ENCODE measurements around the gene ADGRB3.

GRCh38 chr6:68642977-68643376, 7.9 kb downstream of the ADGRB3 start:
- no peak for TF ChIP-seq EZH2 (optimal IDR thresholded peaks at IDR 0.05; ENCODE audit: low read depth, low read length)
- TF ChIP-seq CTCF (IDR thresholded peaks at IDR 0.05; ENCODE audit: low read length): no peak
- no peak for TF ChIP-seq EZH2phosphoT487 (IDR thresholded peaks at IDR 0.05; ENCODE audit: low read length)
